MG63 (cell line): ENCODE data around the gene XCL2. TPM values are rescaled to one million over a fixed set of nuclear protein-coding genes. Genes with fewer than 3 reads are reported as not detected.
"Not testable (repeated sequence)": the region's sequence is repeated elsewhere in the genome, so short reads cannot be mapped to it uniquely, and the experiment has no call there.

ENCODE experiments used
- DNase-seq: peaks from one replicate; pipeline ENCODE4 v3.0.0-alpha.2; 2020
- H3K27me3 ChIP-seq: fragments of 250-450 bp; sonication (Bioruptor Pico); 2 replicates; pipeline ENCODE4 v1.5.1; 2020; ENCODE audit warnings: mild to moderate bottlenecking, moderate library complexity
- H3K36me3 ChIP-seq: fragments of 250-450 bp; sonication (Bioruptor Pico); 2 replicates; pipeline ENCODE4 v1.5.1; 2020; ENCODE audit warnings: mild to moderate bottlenecking, moderate library complexity
- H3K4me3 ChIP-seq: fragments of 250-450 bp; sonication (Bioruptor Pico); 2 replicates; pipeline ENCODE4 v1.5.1; 2020; ENCODE audit warnings: mild to moderate bottlenecking, moderate library complexity
- H3K9me3 ChIP-seq: fragments of 250-450 bp; sonication (Bioruptor Pico); 2 replicates; pipeline ENCODE4 v1.5.1; 2020; ENCODE audit warnings: mild to moderate bottlenecking, moderate library complexity
- total RNA-seq: library from RNA; depleted of rRNA; stranded (reverse); fragments of >200 nt; shearing (Covaris generic); gene quantifications from 2 replicates; pipeline ENCODE4 v1.2.3, GENCODE V29; 2014; ENCODE audit warnings: low replicate concordance

The XCL2 gene
- total RNA-seq, 1 experiment from 2014 or later, result not detected

- H3K36me3 ChIP-seq, H3K9me3 ChIP-seq, H3K27me3 ChIP-seq, DNase-seq, H3K4me3 ChIP-seq: not testable (repeated sequence)
Observed at GRCh38 chr1:168540798-168541197, 3.0 kb downstream of the XCL2 start.

GRCh38 chr1:168535536-168535935 lies 8.3 kb downstream of the XCL2 start:
- Histone ChIP-seq H3K4me3 (no peak overlapping the region), H3K36me3 (no peaks in the 10 kb centered on the region), H3K9me3 (no peaks in the 10 kb centered on the region; the same call in 1 of the 2 replicates), H3K27me3 (no peaks in the 10 kb centered on the region)
- no peak for DNase-seq

GRCh38 chr1:168531615-168532345 lies 12.0 kb downstream of the XCL2 start:
- no peak overlapping the region for H3K4me3 ChIP-seq
- H3K9me3 ChIP-seq, result no peaks in the 10 kb centered on the region; the same call in 1 of the 2 replicates
- DNase-seq, result no peak
- H3K36me3 ChIP-seq, result no peaks in the 10 kb centered on the region
- H3K27me3 ChIP-seq, result no peaks in the 10 kb centered on the region

GRCh38 chr1:168529518-168529917 lies 14.3 kb downstream of the XCL2 start:
- H3K4me3 ChIP-seq, result no peak overlapping the region
- no peaks in the 10 kb centered on the region for H3K27me3 ChIP-seq
- H3K36me3 ChIP-seq, result no peaks in the 10 kb centered on the region
- no peak for DNase-seq
- no peaks in the 10 kb centered on the region; the same call in 1 of the 2 replicates for H3K9me3 ChIP-seq

GRCh38 chr1:168521401-168522000 lies 22.3 kb downstream of the XCL2 start:
- DNase-seq, result no peak
- no peaks in the 10 kb centered on the region for H3K27me3 ChIP-seq
- H3K4me3 ChIP-seq, result no peak overlapping the region
- H3K36me3 ChIP-seq, result no peaks in the 10 kb centered on the region
- no peaks in the 10 kb centered on the region; the same call in 1 of the 2 replicates for H3K9me3 ChIP-seq

GRCh38 chr1:168520832-168521231 lies 23.0 kb downstream of the XCL2 start:
- DNase-seq, result no peak
- Histone ChIP-seq H3K27me3 (no peaks in the 10 kb centered on the region), H3K36me3 (no peaks in the 10 kb centered on the region), H3K9me3 (no peaks in the 10 kb centered on the region; the same call in 1 of the 2 replicates), H3K4me3 (no peak overlapping the region)

GRCh38 chr1:168520052-168520751 lies 23.6 kb downstream of the XCL2 start:
- Histone ChIP-seq H3K9me3 (no peaks in the 10 kb centered on the region; the same call in 1 of the 2 replicates), H3K36me3 (no peaks in the 10 kb centered on the region), H3K27me3 (no peaks in the 10 kb centered on the region), H3K4me3 (no peak overlapping the region)
- no peak for DNase-seq

GRCh38 chr1:168518813-168519212 lies 25.0 kb downstream of the XCL2 start:
- no peaks in the 10 kb centered on the region for H3K36me3 ChIP-seq
- H3K4me3 ChIP-seq, result no peak overlapping the region
- H3K9me3 ChIP-seq, result no peaks in the 10 kb centered on the region; the same call in 1 of the 2 replicates
- no peak for DNase-seq
- H3K27me3 ChIP-seq, result no peaks in the 10 kb centered on the region

- DNase-seq, result no peak
- no peaks in the 10 kb centered on the region; the same call in 1 of the 2 replicates for H3K9me3 ChIP-seq
Observed at GRCh38 chr1:168518201-168518689, 25.6 kb downstream of the XCL2 start.

GRCh38 chr1:168514455-168514854 lies 29.3 kb downstream of the XCL2 start:
- Histone ChIP-seq H3K27me3 (no peaks in the 10 kb centered on the region), H3K4me3 (no peak overlapping the region), H3K9me3 (no peaks in the 10 kb centered on the region), H3K36me3 (no peaks in the 10 kb centered on the region)
- no peak for DNase-seq

More at GRCh38 chr1:168518201-168518689, 25.6 kb downstream of the XCL2 start:
- Histone ChIP-seq H3K36me3 (no peaks in the 10 kb centered on the region), H3K27me3 (no peaks in the 10 kb centered on the region), H3K4me3 (no peak overlapping the region)

GRCh38 chr1:168513656-168514404 lies 30.0 kb downstream of the XCL2 start:
- no peak overlapping the region for H3K4me3 ChIP-seq
- no peaks in the 10 kb centered on the region for H3K36me3 ChIP-seq
- no peaks in the 10 kb centered on the region for H3K9me3 ChIP-seq
- no peaks in the 10 kb centered on the region for H3K27me3 ChIP-seq
- DNase-seq, result no peak

- no peak for DNase-seq
- H3K9me3 ChIP-seq, result no peaks in the 10 kb centered on the region
- H3K36me3 ChIP-seq, result no peaks in the 10 kb centered on the region
- no peaks in the 10 kb centered on the region for H3K27me3 ChIP-seq
- H3K4me3 ChIP-seq, result no peak overlapping the region
Observed at GRCh38 chr1:168512864-168513595, 30.8 kb downstream of the XCL2 start.

- no peak for DNase-seq
- H3K27me3 ChIP-seq, result no peaks in the 10 kb centered on the region
- no peaks in the 10 kb centered on the region for H3K9me3 ChIP-seq
- H3K4me3 ChIP-seq, result no peak overlapping the region
- no peaks in the 10 kb centered on the region for H3K36me3 ChIP-seq
Observed at GRCh38 chr1:168509875-168510791, 33.7 kb downstream of the XCL2 start.

GRCh38 chr1:168509210-168509609 lies 34.6 kb downstream of the XCL2 start:
- H3K9me3 ChIP-seq, result no peaks in the 10 kb centered on the region
- H3K4me3 ChIP-seq, result no peak overlapping the region

GRCh38 chr1:168507828-168508227 lies 36.0 kb downstream of the XCL2 start:
- Histone ChIP-seq H3K9me3 (no peaks in the 10 kb centered on the region), H3K4me3 (no peak overlapping the region), H3K27me3 (no peaks in the 10 kb centered on the region), H3K36me3 (no peaks in the 10 kb centered on the region)
- DNase-seq, result no peak

More at GRCh38 chr1:168509210-168509609, 34.6 kb downstream of the XCL2 start:
- H3K36me3 ChIP-seq, result no peaks in the 10 kb centered on the region
- H3K27me3 ChIP-seq, result no peaks in the 10 kb centered on the region
- DNase-seq, result no peak
